HepG2 (cell line): ENCODE data around the gene TMEM14C. TPM values are rescaled to one million over a fixed set of nuclear protein-coding genes. Genes with fewer than 3 reads are reported as not detected.

Experiments
- CBFB ChIP-seq: sonication (generic); formaldehyde crosslinking; IDR thresholded peaks from 2 replicates; pipeline ENCODE4 v1.4.0; 2020; ENCODE audit warnings: missing genetic modification reagents
- GATAD1 ChIP-seq: IDR thresholded peaks from 2 replicates; pipeline ENCODE4 v1.6.1; 2016; ENCODE audit warnings: missing genetic modification reagents, missing compliant biosample characterization
- JDP2 ChIP-seq: sonication (generic); formaldehyde crosslinking; IDR thresholded peaks from 2 replicates; pipeline ENCODE4 v1.8.1; 2022; ENCODE audit warnings: missing genetic modification reagents, borderline replicate concordance
- JUND ChIP-seq: sonication (generic); formaldehyde crosslinking; IDR thresholded peaks from 2 replicates; pipeline ENCODE4 v1.8.0; 2022; ENCODE audit warnings: mild to moderate bottlenecking, missing genetic modification reagents
- KMT2A ChIP-seq: sonication (generic); formaldehyde crosslinking; IDR thresholded peaks from 2 replicates; pipeline ENCODE4 v1.4.0; 2020; ENCODE audit warnings: missing genetic modification reagents
- MED1 ChIP-seq: sonication (generic); formaldehyde crosslinking; IDR thresholded peaks from 2 replicates; pipeline ENCODE4 v1.4.0; 2020; ENCODE audit warnings: missing genetic modification reagents
- MEF2D ChIP-seq: sonication (generic); formaldehyde crosslinking; IDR thresholded peaks from 2 replicates; pipeline ENCODE4 v1.5.1; 2020; ENCODE audit warnings: mild to moderate bottlenecking, missing genetic modification reagents
- MIER2 ChIP-seq: IDR thresholded peaks from 2 replicates; pipeline ENCODE4 v1.6.1; 2016; ENCODE audit warnings: missing biosample characterization, missing genetic modification reagents
- MLLT10 ChIP-seq: sonication (generic); formaldehyde crosslinking; IDR thresholded peaks from 2 replicates; pipeline ENCODE4 v1.4.0; 2020; ENCODE audit warnings: missing genetic modification reagents
- NCOA5 ChIP-seq: sonication (generic); formaldehyde crosslinking; IDR thresholded peaks from 2 replicates; pipeline ENCODE4 v1.4.0; 2020; ENCODE audit warnings: missing genetic modification reagents
- NFE2 ChIP-seq: sonication (generic); formaldehyde crosslinking; IDR thresholded peaks from 2 replicates; pipeline ENCODE4 v1.4.0; 2020; ENCODE audit warnings: missing genetic modification reagents
- PHF8 ChIP-seq: sonication (generic); formaldehyde crosslinking; IDR thresholded peaks from 2 replicates; pipeline ENCODE4 v1.5.0; 2020; ENCODE audit warnings: missing genetic modification reagents
- RARG ChIP-seq: sonication (generic); formaldehyde crosslinking; IDR thresholded peaks from 2 replicates; pipeline ENCODE4 v1.4.0; 2020; ENCODE audit warnings: low read depth, mild to moderate bottlenecking, missing genetic modification reagents
- SAP130 ChIP-seq: IDR thresholded peaks from 2 replicates; pipeline ENCODE4 v1.6.1; 2016; ENCODE audit warnings: low read depth
- SIX4 ChIP-seq: sonication (generic); formaldehyde crosslinking; IDR thresholded peaks from 2 replicates; pipeline ENCODE4 v1.4.0; 2020; ENCODE audit warnings: missing genetic modification reagents
- SRSF4 ChIP-seq: fragments of 200-400 bp; formaldehyde crosslinking; IDR thresholded peaks from one replicate; pipeline ENCODE4 v1.6.1; 2018; ENCODE audit warnings: mild to moderate bottlenecking, low read depth, low read length, moderate library complexity; ENCODE audit not compliant: poor library complexity, severe bottlenecking
- TEAD3 ChIP-seq: optimal IDR thresholded peaks from 2 replicates; pipeline ENCODE3; 2016; ENCODE audit warnings: borderline replicate concordance
- ZNF33A ChIP-seq: sonication (generic); formaldehyde crosslinking; IDR thresholded peaks from 2 replicates; pipeline ENCODE4 v1.5.1; 2020; ENCODE audit warnings: missing genetic modification reagents, mild to moderate bottlenecking, moderate library complexity, borderline replicate concordance
- ZNF530 ChIP-seq: sonication (generic); formaldehyde crosslinking; IDR thresholded peaks from 2 replicates; pipeline ENCODE4 v1.5.0; 2020; ENCODE audit warnings: low read depth, mild to moderate bottlenecking, missing genetic modification reagents
- polyA plus RNA-seq, 8 experiments: library from polyadenylated mRNA; depleted of rRNA in 3 of 8; stranded (reverse) in 7 of 8; unstranded in 1 of 8; fragments of >200 nt; fragmentation: Illumina TruSeq in 4 of 8; extraction: Trizol in 4 of 8; gene quantifications; 2 replicates each; pipeline versions ENCODE4 v1.2.1 to v1.2.3, GENCODE V29; 2011 to 2016; ENCODE audit warnings: low read depth in 4 of 8, missing spikeins in 1 of 8, mixed read lengths in 1 of 8; ENCODE audit not compliant: insufficient read depth in 1 of 8
- total RNA-seq, 5 experiments: library from RNA; depleted of rRNA; stranded (reverse); fragments of >200 nt; fragmentation: Illumina TruSeq; extraction: Trizol; gene quantifications; 2 replicates each; pipeline ENCODE4 v1.2.3, GENCODE V29; 2016; ENCODE audit warnings: low read depth in 1 of 5
- TF ChIP-seq, protein P1 (sequence below): sonication (generic); formaldehyde crosslinking; conservative IDR thresholded peaks from 2 replicates; pipeline ENCODE4 v1.4.0; 2020; ENCODE audit warnings: missing genetic modification reagents
- TF ChIP-seq, protein P2 (sequence below), 2 experiments: fragments of 450-650 bp in 1 of 2; sonication (generic) in 1 of 2; formaldehyde crosslinking in 1 of 2; IDR thresholded peaks; 2 replicates each; pipeline versions ENCODE4 v1.6.1 to v1.8.0; 2016 to 2022; ENCODE audit warnings: antibody characterized with exemption in 1 of 2, mild to moderate bottlenecking in 1 of 2, missing genetic modification reagents in 1 of 2

TMEM14C gene
- total and polyA plus RNA-seq, 2 of the 13 experiments (the other 11 are each of a cell fraction or from before 2014, with no cell fraction given) = 184 TPM

DNA sequence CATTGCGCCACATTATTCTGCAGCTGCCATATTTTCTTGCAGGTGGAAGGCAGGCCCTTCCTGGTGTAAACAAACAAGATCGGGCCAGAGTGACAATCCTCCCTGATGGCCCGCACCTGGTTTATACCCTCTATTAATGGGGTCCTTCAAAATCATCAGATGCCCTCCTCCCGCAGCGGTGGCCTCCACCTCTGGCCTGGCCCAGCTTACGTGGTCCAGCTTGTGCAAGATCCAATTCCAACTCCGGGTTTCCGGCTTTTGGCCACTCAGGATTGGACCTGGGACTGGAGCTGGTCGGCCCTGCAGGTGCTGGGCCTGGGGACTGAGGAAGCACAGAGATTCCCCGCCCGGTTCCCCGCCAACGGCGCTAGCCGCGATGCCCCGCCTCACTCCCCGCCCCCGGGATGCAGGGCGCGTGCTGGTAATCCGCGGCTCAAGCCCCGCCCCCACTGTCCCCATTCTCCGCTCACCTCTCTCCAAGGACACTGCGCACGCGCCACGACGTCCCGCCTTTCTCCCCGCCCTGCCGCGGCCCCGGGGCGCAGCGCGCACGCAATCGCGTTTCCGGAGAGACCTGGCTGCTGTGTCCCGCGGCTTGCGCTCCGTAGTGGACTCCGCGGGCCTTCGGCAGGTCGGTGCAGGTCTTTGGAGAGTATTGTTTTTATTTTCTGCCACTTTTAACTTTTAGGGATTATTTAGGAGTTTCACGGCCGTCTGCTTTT, 24.5 kb downstream of the TMEM14C start, which contains the start of gene TMEM14B (continued):
- TF ChIP-seq ZNF33A (CRISPR knock-in tag) (no peak), SAP130 (CRISPR knock-in tag) (peak; percentile 96), CBFB (CRISPR knock-in tag) (0 out of 2 replicates have a peak, but pooled peaks have one; percentile 69), NFE2 (CRISPR knock-in tag) (peak; percentile 7; the same call in 1 of the 2 replicates), RARG (CRISPR knock-in tag) (0 out of 2 replicates have a peak, but pooled peaks have one; percentile 45), MED1 (CRISPR knock-in tag) (peak; percentile 76; the same call in 1 of the 2 replicates), MEF2D (peak; percentile 96), TEAD3 (peak; percentile 80), SRSF4 (no peak), PHF8 (peak; percentile 98), SIX4 (CRISPR knock-in tag) (peak; percentile 82), KMT2A (CRISPR knock-in tag) (peak; percentile 97), ZNF530 (0 out of 2 replicates have a peak, but pooled peaks have one; percentile 75), JDP2 (CRISPR knock-in tag) (no peak), MIER2 (CRISPR knock-in tag) (peak; percentile 75), NCOA5 (CRISPR knock-in tag) (no peak), GATAD1 (CRISPR knock-in tag) (peak; percentile 89), JUND (CRISPR knock-in tag) (no peak), MLLT10 (CRISPR knock-in tag) (no peak)
- TF ChIP-seq, protein P1, sequence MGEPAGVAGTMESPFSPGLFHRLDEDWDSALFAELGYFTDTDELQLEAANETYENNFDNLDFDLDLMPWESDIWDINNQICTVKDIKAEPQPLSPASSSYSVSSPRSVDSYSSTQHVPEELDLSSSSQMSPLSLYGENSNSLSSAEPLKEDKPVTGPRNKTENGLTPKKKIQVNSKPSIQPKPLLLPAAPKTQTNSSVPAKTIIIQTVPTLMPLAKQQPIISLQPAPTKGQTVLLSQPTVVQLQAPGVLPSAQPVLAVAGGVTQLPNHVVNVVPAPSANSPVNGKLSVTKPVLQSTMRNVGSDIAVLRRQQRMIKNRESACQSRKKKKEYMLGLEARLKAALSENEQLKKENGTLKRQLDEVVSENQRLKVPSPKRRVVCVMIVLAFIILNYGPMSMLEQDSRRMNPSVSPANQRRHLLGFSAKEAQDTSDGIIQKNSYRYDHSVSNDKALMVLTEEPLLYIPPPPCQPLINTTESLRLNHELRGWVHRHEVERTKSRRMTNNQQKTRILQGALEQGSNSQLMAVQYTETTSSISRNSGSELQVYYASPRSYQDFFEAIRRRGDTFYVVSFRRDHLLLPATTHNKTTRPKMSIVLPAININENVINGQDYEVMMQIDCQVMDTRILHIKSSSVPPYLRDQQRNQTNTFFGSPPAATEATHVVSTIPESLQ (CRISPR knock-in tag) = peak; percentile 92
- TF ChIP-seq, protein P2, sequence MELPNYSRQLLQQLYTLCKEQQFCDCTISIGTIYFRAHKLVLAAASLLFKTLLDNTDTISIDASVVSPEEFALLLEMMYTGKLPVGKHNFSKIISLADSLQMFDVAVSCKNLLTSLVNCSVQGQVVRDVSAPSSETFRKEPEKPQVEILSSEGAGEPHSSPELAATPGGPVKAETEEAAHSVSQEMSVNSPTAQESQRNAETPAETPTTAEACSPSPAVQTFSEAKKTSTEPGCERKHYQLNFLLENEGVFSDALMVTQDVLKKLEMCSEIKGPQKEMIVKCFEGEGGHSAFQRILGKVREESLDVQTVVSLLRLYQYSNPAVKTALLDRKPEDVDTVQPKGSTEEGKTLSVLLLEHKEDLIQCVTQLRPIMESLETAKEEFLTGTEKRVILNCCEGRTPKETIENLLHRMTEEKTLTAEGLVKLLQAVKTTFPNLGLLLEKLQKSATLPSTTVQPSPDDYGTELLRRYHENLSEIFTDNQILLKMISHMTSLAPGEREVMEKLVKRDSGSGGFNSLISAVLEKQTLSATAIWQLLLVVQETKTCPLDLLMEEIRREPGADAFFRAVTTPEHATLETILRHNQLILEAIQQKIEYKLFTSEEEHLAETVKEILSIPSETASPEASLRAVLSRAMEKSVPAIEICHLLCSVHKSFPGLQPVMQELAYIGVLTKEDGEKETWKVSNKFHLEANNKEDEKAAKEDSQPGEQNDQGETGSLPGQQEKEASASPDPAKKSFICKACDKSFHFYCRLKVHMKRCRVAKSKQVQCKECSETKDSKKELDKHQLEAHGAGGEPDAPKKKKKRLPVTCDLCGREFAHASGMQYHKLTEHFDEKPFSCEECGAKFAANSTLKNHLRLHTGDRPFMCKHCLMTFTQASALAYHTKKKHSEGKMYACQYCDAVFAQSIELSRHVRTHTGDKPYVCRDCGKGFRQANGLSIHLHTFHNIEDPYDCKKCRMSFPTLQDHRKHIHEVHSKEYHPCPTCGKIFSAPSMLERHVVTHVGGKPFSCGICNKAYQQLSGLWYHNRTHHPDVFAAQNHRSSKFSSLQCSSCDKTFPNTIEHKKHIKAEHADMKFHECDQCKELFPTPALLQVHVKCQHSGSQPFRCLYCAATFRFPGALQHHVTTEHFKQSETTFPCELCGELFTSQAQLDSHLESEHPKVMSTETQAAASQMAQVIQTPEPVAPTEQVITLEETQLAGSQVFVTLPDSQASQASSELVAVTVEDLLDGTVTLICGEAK (IDR thresholded peaks at IDR 0.05) = no peak
- TF ChIP-seq, protein P2 (CRISPR knock-in tag; IDR thresholded peaks at IDR 0.05) = peak; percentile 74
